Choroid plexus epithelial cell (primary cell): ENCODE results near the gene SEC14L5.

ENCODE experiments used
- DNase-seq: peaks from one replicate; pipeline ENCODE4 v3.0.0-alpha.2; 2010; ENCODE audit warnings: low read depth
- H3K4me3 ChIP-seq: 2 replicates; pipeline ENCODE4 v1.5.1; 2011; ENCODE audit warnings: low read depth, mild to moderate bottlenecking, control low read depth, low read length, moderate library complexity
- CTCF ChIP-seq: conservative IDR thresholded peaks from 2 replicates; pipeline ENCODE4 v1.5.1; 2011; ENCODE audit warnings: low read depth, mild to moderate bottlenecking, control low read depth, inconsistent platforms, low read length, moderate library complexity

The SEC14L5 gene

GRCh38 chr16:5020551-5020950, 62.4 kb downstream of the SEC14L5 start:
- DNase-seq = no peak
- no peak overlapping the region for H3K4me3 ChIP-seq
- no peak for TF ChIP-seq CTCF

GRCh38 chr16:5022521-5022920, 64.4 kb downstream of the SEC14L5 start:
- no peak for DNase-seq
- no peak overlapping the region for H3K4me3 ChIP-seq
- TF ChIP-seq CTCF = no peak

GRCh38 chr16:5024632-5025031, 66.5 kb downstream of the SEC14L5 start:
- DNase-seq = peak; percentile 18
- no peak for TF ChIP-seq CTCF
- no peak overlapping the region for H3K4me3 ChIP-seq

GRCh38 chr16:5025171-5025632, 67.1 kb downstream of the SEC14L5 start:
- peak; percentile 62 for TF ChIP-seq CTCF
- no peak overlapping the region for H3K4me3 ChIP-seq
- DNase-seq = peak; percentile 44

- TF ChIP-seq CTCF = no peak
- no peak overlapping the region for H3K4me3 ChIP-seq
- DNase-seq = no peak
Measured at GRCh38 chr16:5026664-5027063, 68.5 kb downstream of the SEC14L5 start.

- no peak for DNase-seq
- no peak overlapping the region for H3K4me3 ChIP-seq
- TF ChIP-seq CTCF = no peak
Measured at GRCh38 chr16:5027086-5027485, 69.0 kb downstream of the SEC14L5 start.

- H3K4me3 ChIP-seq = no peak overlapping the region
- no peak for DNase-seq
- TF ChIP-seq CTCF = no peak
Measured at GRCh38 chr16:5027575-5028235, 69.6 kb downstream of the SEC14L5 start.
